Activated T-cell treated with anti-CD3 and anti-CD28 coated beads, Interleukin-2, amount 50 U/mL, for 72 hours (primary cell): ENCODE results near the gene CREG2. TPM values are rescaled to one million over a fixed set of nuclear protein-coding genes. Genes with fewer than 3 reads are reported as not detected.
A peak's percentile ranks its signal among the peaks of the same experiment; 100 is the strongest.
"Not testable (repeated sequence)": the region's sequence is repeated elsewhere in the genome, so short reads cannot be mapped to it uniquely, and the experiment has no call there.

Experiments
- ATAC-seq, 2 donors: fragments of 150-1000 bp; cut with Tn5 transposase; replicated peaks in 1 of 2; 2 replicates each; pipeline ENCODE4 v1.10.0; 2021; ENCODE audit warnings: moderate library complexity in 2 of 2, mild to moderate bottlenecking in 1 of 2
- DNase-seq, 2 donors: peaks; one replicate each; pipeline ENCODE4 v3.0.0; 2021 to 2022; ENCODE audit warnings: mixed read lengths in 1 of 2
- H3K27ac Mint-ChIP-seq: one replicate; pipeline ENCODE4 v1.8.0; 2022; ENCODE audit warnings: mild to moderate bottlenecking, moderate library complexity, mixed read lengths
- H3K27me3 Mint-ChIP-seq: one replicate; pipeline ENCODE4 v1.8.0; 2022; ENCODE audit warnings: low read depth, mixed read lengths
- H3K36me3 Mint-ChIP-seq, 2 donors: one replicate each; pipeline ENCODE4 v1.8.0; 2022; ENCODE audit warnings: mixed read lengths in 2 of 2, mild to moderate bottlenecking in 1 of 2; ENCODE audit not compliant: insufficient read depth in 2 of 2
- H3K4me1 Mint-ChIP-seq: one replicate; pipeline ENCODE4 v1.8.0; 2022; ENCODE audit warnings: low read depth, mixed read lengths
- H3K4me3 Mint-ChIP-seq, 2 donors: one replicate each; pipeline ENCODE4 v1.8.0; 2022; ENCODE audit warnings: mild to moderate bottlenecking in 2 of 2, mixed read lengths in 2 of 2, moderate library complexity in 2 of 2
- H3K9me3 Mint-ChIP-seq, 2 donors: one replicate each; pipeline ENCODE4 v1.8.0; 2022; ENCODE audit warnings: mixed read lengths in 2 of 2
- total RNA-seq, 2 donors: library from RNA; stranded (reverse); gene quantifications; one replicate each; pipeline ENCODE4 v1.2.3, GENCODE V29; 2022

The CREG2 gene
- total RNA-seq, 2 donors from 2014 or later: not detected

DNA sequence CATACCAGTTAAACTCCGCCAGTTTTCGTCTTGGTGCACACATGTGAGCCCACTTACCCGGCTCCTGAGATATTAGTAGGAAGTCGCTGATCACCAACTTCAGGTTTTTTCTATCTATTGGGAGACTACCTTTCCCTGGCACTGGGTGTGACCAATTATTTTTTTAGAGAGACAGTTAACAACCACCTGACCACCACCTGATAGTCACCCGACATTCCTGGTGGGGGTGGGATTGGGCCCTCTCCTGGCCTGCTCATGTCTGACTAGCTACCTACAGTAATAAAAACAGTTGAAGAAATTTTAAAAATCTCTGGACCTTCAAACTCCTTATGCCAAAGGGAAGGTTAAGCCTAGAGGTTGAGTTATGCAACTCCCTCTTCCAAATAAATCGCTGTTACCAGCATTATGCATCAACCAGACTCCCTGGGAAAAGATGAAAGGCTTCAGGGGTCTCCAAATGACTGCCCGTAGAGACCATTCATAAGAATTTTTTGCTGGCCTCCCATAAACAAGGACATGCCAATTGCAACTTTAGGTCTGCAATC, 27.8 kb downstream of the CREG2 start:
- H3K4me1 Mint-ChIP-seq: peaks cover 14% of the 10 kb centered on the region
- no peaks in the 10 kb centered on the region for H3K36me3 Mint-ChIP-seq
- H3K27me3 Mint-ChIP-seq: no peaks in the 10 kb centered on the region
- DNase-seq (no peak), ATAC-seq (no peak)
- no peaks in the 10 kb centered on the region for H3K9me3 Mint-ChIP-seq
- no peak overlapping the region for H3K27ac Mint-ChIP-seq
- H3K4me3 Mint-ChIP-seq: no peak overlapping the region

DNA sequence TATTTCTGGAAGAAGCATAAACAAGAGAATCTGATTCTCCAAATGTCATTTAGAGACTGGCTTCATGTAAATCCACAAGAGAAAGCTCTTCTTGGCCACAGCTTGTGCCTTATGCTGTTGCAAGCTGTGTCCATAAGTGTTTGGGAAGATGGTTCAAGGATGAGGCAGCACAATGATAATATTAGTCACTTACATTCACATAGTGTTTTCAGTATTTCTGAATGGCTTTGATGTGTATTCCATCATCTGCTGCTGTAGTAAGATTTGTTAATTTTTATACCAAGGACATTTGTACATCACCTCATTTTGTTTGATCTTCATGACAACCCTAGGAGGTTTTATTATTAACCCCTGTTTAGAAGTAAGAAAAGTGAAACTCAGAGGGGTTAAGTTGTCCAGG, 29.9 kb downstream of the CREG2 start:
- no peak overlapping the region for H3K4me3 Mint-ChIP-seq
- no peaks in the 10 kb centered on the region for H3K36me3 Mint-ChIP-seq
- H3K4me1 Mint-ChIP-seq: peaks cover 14% of the 10 kb centered on the region
- ATAC-seq (no peak), DNase-seq (no peak)
- H3K27ac Mint-ChIP-seq: no peak overlapping the region
- H3K9me3 Mint-ChIP-seq: no peaks in the 10 kb centered on the region
- no peaks in the 10 kb centered on the region for H3K27me3 Mint-ChIP-seq

DNA sequence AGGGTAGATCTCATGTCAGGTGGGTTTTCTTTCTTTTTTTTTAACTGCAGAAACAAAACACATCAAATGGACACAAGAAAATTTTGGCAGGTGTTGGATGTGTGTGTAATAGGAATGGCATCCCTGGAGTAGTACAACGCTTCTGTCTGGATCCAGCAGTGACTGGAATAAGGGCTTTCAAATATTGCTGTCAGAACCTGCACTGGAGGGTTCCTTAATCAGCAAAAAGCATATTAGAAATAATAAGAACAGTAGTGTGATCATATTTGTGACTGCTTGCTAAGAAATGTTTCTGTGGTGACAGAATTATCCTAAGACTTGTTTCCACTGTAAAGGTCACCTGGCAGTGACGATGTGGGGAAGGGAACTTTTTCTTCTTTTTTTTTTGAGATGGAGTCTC, 30.8 kb downstream of the CREG2 start:
- H3K9me3 Mint-ChIP-seq: no peaks in the 10 kb centered on the region
- no peaks in the 10 kb centered on the region for H3K36me3 Mint-ChIP-seq
- H3K4me1 Mint-ChIP-seq: peaks cover 7% of the 10 kb centered on the region
- H3K27ac Mint-ChIP-seq: no peak overlapping the region
- no peak overlapping the region for H3K4me3 Mint-ChIP-seq
- no peak for ATAC-seq
- no peak for DNase-seq
- H3K27me3 Mint-ChIP-seq: no peaks in the 10 kb centered on the region

DNA sequence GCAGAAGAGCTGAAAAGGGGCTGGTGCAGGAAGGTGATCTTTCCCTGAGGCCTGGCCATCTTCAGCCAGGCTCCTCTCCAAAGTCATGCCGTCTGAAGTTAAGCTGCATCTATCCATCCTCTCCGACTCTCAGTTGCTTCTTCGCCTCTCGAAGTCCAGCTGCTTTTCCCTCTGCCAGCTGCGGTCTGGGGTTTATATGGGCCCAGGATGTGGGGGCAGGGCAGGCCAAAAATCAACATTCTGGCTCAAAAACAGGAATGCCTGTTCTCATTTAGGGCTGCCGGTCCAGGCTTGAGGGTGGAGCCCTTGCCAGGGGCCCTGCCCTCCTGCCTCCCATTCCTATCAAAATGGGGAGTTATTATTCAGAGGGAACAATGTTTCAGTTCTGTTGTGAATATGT, 31.2 kb downstream of the CREG2 start:
- no peak overlapping the region for H3K27ac Mint-ChIP-seq
- DNase-seq (no peak), ATAC-seq (no peak)
- peaks cover 2% of the 10 kb centered on the region for H3K4me1 Mint-ChIP-seq
- no peak overlapping the region for H3K4me3 Mint-ChIP-seq
- no peaks in the 10 kb centered on the region for H3K9me3 Mint-ChIP-seq
- no peaks in the 10 kb centered on the region for H3K27me3 Mint-ChIP-seq
- H3K36me3 Mint-ChIP-seq: no peaks in the 10 kb centered on the region

DNA sequence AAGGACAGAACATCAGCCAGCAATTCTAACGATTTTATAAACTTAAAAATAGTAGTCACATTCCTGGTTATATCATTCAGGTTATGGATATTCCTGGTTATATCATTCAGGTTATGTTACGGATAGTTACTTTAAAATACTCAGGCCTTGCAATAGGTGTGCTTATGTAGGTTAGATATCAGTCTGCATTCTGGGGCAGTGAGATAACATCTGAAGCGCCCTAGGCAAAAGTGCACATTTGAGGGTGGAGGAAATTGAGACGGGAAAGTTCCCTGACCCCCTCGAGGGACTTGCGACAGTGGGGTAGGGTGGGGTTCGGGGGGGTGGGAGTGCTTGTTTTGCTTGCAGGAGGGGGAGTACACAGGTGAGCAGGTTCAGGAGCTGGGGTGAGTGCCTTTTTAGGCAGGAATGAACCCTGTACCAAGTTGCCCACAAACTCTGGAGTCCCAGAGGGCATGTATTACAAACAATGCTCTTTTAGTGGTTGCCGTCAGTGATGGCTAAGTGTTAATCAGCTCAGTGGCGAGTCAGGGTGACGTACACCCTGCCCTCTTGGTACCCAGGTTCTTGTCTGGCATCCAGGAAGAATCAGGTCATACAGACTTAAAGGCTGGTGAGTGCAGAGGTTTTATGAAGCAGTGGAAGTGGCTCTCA, 31.8 kb downstream of the CREG2 start:
- ATAC-seq (no peak), DNase-seq (no peak)
- Mint-ChIP-seq H3K4me3 (no peak overlapping the region), H3K4me1 (no peaks in the 10 kb centered on the region), H3K36me3 (no peaks in the 10 kb centered on the region), H3K9me3 (no peaks in the 10 kb centered on the region), H3K27ac (no peak overlapping the region), H3K27me3 (no peaks in the 10 kb centered on the region)

DNA sequence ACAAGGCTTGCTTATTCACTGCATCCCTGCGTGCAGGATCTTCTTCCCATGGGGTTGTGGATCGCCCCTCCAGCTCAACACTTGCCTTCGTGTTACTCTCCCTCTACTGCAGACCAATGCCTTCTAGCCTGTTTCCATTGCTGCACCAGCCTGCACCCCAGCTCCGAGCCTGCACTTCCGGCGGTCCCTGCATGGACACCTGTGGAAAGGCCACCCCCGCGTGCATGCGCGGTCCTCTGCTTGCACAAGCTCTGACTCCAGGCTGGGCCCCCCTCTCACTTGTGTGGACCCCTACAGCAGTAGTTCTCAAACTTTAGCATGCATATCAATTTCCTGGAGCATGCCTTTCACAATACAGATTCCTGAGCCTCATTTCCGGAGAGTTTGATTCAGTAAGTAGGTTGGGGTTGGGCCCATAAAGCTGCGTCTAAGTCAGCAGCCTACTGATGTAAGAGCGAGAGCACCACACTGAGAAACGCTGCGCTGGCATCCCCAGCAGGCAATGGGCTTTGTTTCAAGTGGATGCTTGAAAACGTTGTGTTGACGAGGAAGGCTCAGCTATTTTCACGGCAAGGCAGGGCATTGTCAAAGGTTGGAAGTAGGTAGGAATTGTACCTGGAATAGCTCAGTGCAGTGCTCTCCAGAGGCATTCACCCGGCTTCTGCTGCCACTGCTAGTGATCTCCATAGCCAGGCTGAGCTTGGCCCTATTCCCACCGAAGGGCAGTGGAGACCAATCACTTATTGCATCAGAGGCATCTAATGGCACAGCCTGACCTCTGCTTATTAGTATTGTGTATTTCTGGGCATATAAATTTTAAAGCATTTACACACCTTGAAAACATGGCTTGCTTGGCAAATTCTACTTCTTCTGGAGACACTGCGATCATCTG, 32.6 kb downstream of the CREG2 start:
- Mint-ChIP-seq H3K9me3 (no peaks in the 10 kb centered on the region), H3K27ac (no peak overlapping the region), H3K4me3 (no peak overlapping the region), H3K4me1 (no peaks in the 10 kb centered on the region), H3K36me3 (no peaks in the 10 kb centered on the region), H3K27me3 (no peaks in the 10 kb centered on the region)
- ATAC-seq (no peak), DNase-seq (no peak)

DNA sequence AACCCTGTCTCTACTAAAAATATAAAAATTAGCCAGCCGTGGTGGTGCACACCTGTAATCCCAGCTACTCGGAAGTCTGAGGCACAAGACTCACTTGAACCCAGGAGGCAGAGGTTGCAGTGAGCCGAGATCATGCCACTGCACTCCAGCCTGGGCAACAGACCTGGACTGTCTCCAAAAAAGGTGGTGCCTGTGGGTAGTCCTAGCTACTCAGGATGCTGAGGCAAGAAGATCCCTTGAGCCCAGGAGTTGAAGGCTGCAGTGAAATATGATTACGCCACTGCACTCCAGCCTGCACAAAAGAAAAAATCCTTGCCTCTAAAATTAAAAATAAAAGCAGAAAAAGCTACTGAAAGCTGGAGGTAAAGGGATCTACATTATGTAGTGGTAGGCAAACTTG, 34.7 kb downstream of the CREG2 start:
- not testable (repeated sequence) for ATAC-seq, H3K27ac Mint-ChIP-seq, H3K9me3 Mint-ChIP-seq, H3K36me3 Mint-ChIP-seq, DNase-seq, H3K4me1 Mint-ChIP-seq, H3K27me3 Mint-ChIP-seq, H3K4me3 Mint-ChIP-seq

DNA sequence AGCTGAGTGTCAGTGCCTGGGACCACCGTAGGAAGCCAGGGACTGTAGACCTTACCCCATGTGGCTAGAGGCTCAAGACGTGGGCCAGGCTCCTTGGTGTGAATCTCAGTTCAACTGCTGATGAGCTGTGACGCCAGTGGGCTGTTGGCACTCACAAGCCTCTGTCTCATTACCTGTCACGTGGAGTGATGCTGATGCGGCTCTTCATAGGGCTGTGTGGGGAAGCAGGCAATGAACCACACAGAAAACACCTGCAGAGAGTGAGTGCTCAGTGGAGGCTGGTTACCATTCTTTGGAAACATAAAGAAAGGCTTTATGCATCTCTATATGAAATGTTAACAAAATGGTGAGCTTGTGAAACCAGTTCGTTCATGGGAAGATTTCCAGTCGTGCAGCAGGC, 36.1 kb downstream of the CREG2 start:
- H3K36me3 Mint-ChIP-seq: no peaks in the 10 kb centered on the region

DNA sequence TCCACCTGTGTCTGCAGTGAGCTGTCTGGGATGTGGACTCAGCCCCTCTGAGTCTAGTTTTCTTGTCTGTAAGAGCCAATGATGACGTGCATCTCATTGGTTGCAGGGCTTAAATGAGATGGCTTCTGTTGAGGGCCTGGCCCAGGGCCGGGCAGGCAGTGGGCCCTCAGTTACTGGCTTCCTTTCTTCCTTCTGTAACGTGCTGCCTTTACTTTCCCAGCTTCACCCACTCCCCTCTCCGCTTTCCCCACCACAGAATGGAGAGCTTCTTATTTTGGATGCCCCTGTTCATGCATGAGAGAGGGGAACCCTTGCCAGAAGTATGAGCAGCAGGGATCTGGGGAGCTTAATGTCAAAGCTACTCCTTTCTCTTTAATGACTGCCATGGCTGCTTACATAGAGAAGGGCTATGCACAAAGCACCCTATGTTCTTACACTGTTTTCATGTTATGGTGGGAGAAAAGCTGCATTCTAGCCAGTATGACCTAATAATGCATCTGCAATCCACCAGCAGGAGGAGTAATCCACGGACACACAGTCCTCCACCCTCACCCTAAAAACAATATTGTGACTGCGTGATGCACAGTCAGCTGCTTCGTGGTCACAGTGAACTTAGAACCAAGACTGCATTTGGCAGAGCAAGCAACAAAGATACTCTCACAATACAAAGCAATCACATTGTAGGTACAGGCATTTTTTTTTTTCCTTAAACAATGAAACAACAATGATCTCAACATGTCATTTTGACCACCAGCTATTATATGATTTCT, 37.2 kb downstream of the CREG2 start:
- ATAC-seq (peak in 1 of 2 donors; percentile 43), DNase-seq (no peak)
- Mint-ChIP-seq H3K27ac (no peak overlapping the region), H3K27me3 (no peaks in the 10 kb centered on the region), H3K36me3 (no peaks in the 10 kb centered on the region), H3K4me1 (no peaks in the 10 kb centered on the region), H3K9me3 (no peaks in the 10 kb centered on the region), H3K4me3 (no peak overlapping the region)

More for the DNA sequence above, 36.1 kb downstream of the CREG2 start:
- no peak overlapping the region for H3K27ac Mint-ChIP-seq
- ATAC-seq: no peak
- H3K9me3 Mint-ChIP-seq: no peaks in the 10 kb centered on the region
- no peaks in the 10 kb centered on the region for H3K27me3 Mint-ChIP-seq
- no peak for DNase-seq
- no peaks in the 10 kb centered on the region for H3K4me1 Mint-ChIP-seq
- H3K4me3 Mint-ChIP-seq: no peak overlapping the region

DNA sequence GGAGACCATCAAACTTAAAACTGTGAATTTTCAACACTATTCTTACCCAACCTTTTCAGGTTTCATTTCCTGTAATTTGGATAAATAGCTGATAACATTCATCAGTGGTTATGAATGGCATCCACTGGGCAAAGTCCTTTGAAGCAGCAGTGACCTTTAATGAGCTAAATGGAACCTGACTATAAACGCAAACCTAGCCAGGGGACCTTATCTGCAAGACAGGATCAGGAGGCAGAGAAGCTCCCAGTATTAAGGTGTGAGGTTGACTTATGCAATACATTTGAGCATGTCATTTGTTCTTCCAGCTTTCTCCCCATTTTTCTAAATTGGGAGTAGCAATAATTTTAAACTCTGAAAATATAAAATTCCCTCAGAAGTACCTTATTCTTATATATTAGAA, 38.4 kb downstream of the CREG2 start:
- DNase-seq: no peak
- no peaks in the 10 kb centered on the region for H3K36me3 Mint-ChIP-seq
- H3K4me3 Mint-ChIP-seq: no peak overlapping the region
- H3K27ac Mint-ChIP-seq: no peak overlapping the region
- no peaks in the 10 kb centered on the region for H3K4me1 Mint-ChIP-seq
- no peak for ATAC-seq
- no peaks in the 10 kb centered on the region for H3K9me3 Mint-ChIP-seq
- no peaks in the 10 kb centered on the region for H3K27me3 Mint-ChIP-seq

DNA sequence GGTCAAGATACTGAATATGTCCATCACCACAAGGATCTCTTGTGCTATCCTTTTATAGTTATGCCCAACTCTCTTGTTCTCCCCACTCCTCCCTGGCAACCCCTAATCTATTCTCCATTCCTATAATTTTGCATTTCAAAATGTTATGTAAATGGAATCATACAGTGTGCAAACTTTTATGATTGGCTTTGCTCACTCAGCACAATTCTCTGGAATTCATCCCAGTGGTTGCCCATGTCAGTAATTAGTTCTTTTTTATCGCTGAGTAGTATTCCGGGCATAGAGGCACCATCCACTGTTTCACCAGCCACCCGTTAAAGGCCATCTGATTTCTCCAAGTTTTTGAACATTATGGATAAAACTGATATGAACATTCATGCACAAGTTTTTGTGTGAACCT, 40.4 kb downstream of the CREG2 start:
- ATAC-seq (no peak), DNase-seq (no peak)
- Mint-ChIP-seq H3K27ac (no peak overlapping the region), H3K4me3 (no peak overlapping the region), H3K27me3 (no peaks in the 10 kb centered on the region), H3K4me1 (peaks cover 6% of the 10 kb centered on the region), H3K9me3 (no peaks in the 10 kb centered on the region), H3K36me3 (no peaks in the 10 kb centered on the region)

DNA sequence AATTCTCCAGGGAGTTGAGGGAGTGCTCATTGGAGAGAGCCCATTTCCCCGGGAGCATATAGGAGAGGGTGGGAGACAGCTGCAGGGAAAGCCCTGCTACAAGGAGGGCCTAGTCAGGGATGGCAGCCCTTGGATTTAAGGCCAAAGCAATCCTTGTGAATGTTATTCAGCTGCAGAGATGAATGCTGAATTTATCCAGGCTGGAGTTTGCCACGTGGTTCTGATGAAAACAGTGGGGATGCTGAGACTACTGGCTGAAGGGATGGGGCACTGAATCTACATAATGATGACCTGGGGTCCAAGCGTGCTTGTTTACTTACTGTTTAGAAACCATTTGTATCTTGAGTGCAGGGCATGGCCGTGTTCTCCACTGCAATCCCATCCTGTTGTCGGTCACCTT, 43.2 kb downstream of the CREG2 start:
- Mint-ChIP-seq H3K4me3 (no peak overlapping the region), H3K27me3 (no peaks in the 10 kb centered on the region), H3K9me3 (no peaks in the 10 kb centered on the region), H3K4me1 (peaks cover 15% of the 10 kb centered on the region), H3K36me3 (no peaks in the 10 kb centered on the region), H3K27ac (no peak overlapping the region)
- no peak for ATAC-seq
- no peak for DNase-seq

DNA sequence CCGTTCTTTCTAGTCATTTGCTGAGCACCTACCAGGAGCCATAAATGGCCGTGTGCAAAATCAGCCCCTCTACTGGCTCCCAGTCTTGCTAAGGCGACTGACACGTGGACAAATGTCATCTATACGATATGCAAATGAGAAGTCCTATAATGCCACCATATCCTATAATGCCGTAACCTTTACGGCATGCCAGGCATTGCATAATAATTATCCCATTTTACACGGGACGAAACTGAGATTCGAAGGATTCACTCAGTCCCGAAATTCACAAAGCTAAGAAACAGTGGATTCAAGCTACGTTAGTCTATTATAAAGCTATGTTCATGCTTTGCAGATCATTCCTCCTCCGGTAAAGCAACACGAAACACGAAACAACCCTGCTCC, 44.7 kb downstream of the CREG2 start:
- Mint-ChIP-seq H3K27ac (no peak overlapping the region), H3K36me3 (no peaks in the 10 kb centered on the region), H3K4me1 (peaks cover 15% of the 10 kb centered on the region), H3K9me3 (no peaks in the 10 kb centered on the region), H3K27me3 (no peaks in the 10 kb centered on the region), H3K4me3 (no peak overlapping the region)
- ATAC-seq (no peak), DNase-seq (no peak)
